GM06990 (cell line): ENCODE results near the gene OR1I1.

Experiments used
- DNase-seq: peaks from one replicate; pipeline ENCODE4 v3.0.0-alpha.2; 2011; ENCODE audit not compliant: insufficient read length; ENCODE audit errors: extremely low read depth
- H3K27me3 ChIP-seq: replicated peaks from 2 replicates; pipeline ENCODE4 v1.6.0; 2011; ENCODE audit warnings: low read length; ENCODE audit not compliant: control insufficient read depth, insufficient read depth
- H3K36me3 ChIP-seq: 2 replicates; pipeline ENCODE4 v1.5.1; 2011; ENCODE audit warnings: low read length; ENCODE audit not compliant: control insufficient read depth, insufficient read depth
- H3K4me3 ChIP-seq: replicated peaks from 2 replicates; pipeline ENCODE4 v1.5.1; 2011; ENCODE audit warnings: low read depth, mild to moderate bottlenecking, control low read depth, low read length
- CTCF ChIP-seq: IDR thresholded peaks from 2 replicates; pipeline ENCODE4 v1.5.1; 2011; ENCODE audit warnings: low read length, control low read depth, mild to moderate bottlenecking, inconsistent platforms; ENCODE audit not compliant: insufficient read depth, poor library complexity, severe bottlenecking

OR1I1 gene

DNA sequence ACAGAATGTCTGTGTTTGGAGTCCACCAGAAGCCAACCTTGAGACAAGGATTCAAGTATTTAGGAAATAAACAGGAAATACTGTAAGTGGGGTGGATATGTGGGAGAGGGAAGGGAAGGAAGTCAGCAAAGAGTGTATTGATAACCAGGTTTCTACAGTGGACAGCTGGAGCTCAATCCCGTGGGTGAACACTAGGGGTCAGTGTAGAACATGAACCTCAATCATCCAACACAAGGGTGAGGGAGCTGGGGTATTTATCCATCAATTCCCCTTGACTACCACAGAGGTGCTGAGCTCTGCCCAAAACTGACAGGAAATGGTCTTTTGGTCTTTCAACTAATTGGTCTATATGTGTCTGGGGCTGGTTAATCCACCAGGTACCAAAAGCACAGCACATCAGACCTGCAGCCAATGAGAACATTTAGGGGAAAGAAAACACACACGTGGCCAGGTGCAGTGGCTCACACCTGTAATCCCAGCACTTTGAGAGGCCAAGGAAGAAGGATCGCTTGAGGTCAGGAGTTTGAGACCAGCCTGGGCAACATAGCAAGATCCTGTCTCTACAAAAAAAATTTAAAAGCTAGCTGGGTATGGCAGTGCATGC, 19.6 kb downstream of the OR1I1 start:
- Histone ChIP-seq H3K36me3 (no peaks in the 10 kb centered on the region), H3K27me3 (no peaks in the 10 kb centered on the region), H3K4me3 (no peak overlapping the region)
- peak; percentile 70 for TF ChIP-seq CTCF
- no peak for DNase-seq

- no peaks in the 10 kb centered on the region for H3K36me3 ChIP-seq
- no peak for DNase-seq
- TF ChIP-seq CTCF: no peak
- peaks cover 2% of the 10 kb centered on the region; the same call in 1 of the 2 replicates for H3K27me3 ChIP-seq
- H3K4me3 ChIP-seq: no peak overlapping the region
Observed at GRCh38 chr19:15104003-15104402, 22.0 kb downstream of the OR1I1 start.

DNA sequence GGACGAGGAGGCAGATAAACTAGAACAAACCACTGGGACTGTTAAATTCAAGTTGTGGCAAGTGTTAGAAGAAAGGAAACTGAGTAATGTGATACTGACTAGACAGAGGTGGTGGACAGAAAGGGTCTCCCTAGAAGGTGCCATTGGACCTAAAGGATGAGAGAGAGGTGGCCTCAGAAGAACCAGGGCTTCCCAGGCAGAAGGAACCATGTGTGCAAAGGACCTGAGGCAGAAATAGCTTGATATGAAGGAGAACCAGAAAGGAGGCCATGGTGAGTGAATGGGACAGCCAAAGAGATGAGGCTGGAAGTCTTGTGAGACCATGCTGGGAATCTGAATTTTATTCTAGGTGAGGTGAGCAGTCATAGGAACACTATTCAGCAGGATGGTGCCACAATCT, 22.4 kb downstream of the OR1I1 start:
- no peaks in the 10 kb centered on the region for H3K36me3 ChIP-seq
- DNase-seq: no peak
- no peak for TF ChIP-seq CTCF
- no peak overlapping the region for H3K4me3 ChIP-seq
- peaks cover 2% of the 10 kb centered on the region; the same call in 1 of the 2 replicates for H3K27me3 ChIP-seq

DNA sequence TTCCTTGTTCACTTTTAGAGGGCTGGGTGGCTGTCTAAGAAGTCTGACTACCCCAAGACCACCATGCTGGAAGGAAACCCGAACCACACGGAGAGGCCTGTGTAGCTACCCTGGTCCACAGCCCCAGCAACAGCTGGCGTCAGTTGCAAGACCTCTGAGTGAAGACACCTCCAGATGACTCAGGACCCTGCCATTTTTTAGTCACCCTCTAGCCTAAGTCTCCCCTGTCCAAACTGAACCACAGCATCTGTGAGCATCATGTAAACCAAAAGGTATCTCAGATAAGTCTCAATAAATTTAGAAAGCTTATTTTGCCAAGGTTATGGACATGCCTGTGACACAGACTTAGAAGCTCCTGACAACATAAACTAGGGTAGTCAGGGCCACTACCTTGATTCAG, 23.0 kb downstream of the OR1I1 start:
- no peak overlapping the region for H3K4me3 ChIP-seq
- no peaks in the 10 kb centered on the region for H3K36me3 ChIP-seq
- no peak for DNase-seq
- TF ChIP-seq CTCF: no peak
- H3K27me3 ChIP-seq: peaks cover 2% of the 10 kb centered on the region; the same call in 1 of the 2 replicates

- no peak within 1 kb of the TSS for H3K4me3 ChIP-seq
Observed at GRCh38 chr19:15107061-15108010, 25.3 kb downstream of the OR1I1 start, which contains the start of gene SYDE1. Gene SYDE1, plus strand, starts transcription at chr19:15107401. Its CDS starts 33 bp downstream, at chr19:15107434.

More at GRCh38 chr19:15107061-15108010, 25.3 kb downstream of the OR1I1 start, which contains the start of gene SYDE1:
- no peak for TF ChIP-seq CTCF
- peaks cover 2% of the 10 kb centered on the region; the same call in 1 of the 2 replicates for H3K27me3 ChIP-seq
- H3K36me3 ChIP-seq: no peaks in the 10 kb centered on the region
- DNase-seq: no peak
